Measurements from ENCODE around the gene FXYD6. TPM values are rescaled to one million over a fixed set of nuclear protein-coding genes. Genes with fewer than 3 reads are reported as not detected.

Gene FXYD6
- polyA plus RNA-seq, 2 of the 4 experiments (the other 2 are of a cell fraction) = 0.26 to 0.49 TPM

GRCh38 chr11:117808784-117809183 lies 67.7 kb downstream of the FXYD6 start:
- peak; percentile 53 to 60; a peak in 4 of 6 replicates for ATAC-seq
- FAIRE-seq = no peak
- peaks cover 13% of the 10 kb centered on the region; the same call in 2 of the 3 replicates for H3K4me1 ChIP-seq
- 63% methylated on average over 11 of the region's 12 CpGs for WGBS (ENCODE audit: missing lambda C conversion rate)
- H3K9me3 ChIP-seq = no peaks in the 10 kb centered on the region
- TF ChIP-seq ZC3H11A (IDR thresholded peaks at IDR 0.05) (no peak), HDAC2 (IDR thresholded peaks at IDR 0.05) (no peak), MAZ (IDR thresholded peaks at IDR 0.05; ENCODE audit: borderline replicate concordance, low read depth, low read length) (no peak), RAD21 (conservative IDR thresholded peaks at IDR 0.05 in 1 of 2, IDR thresholded peaks at IDR 0.05 in 1 of 2) (no peak), CEBPB (IDR thresholded peaks at IDR 0.05) (no peak)
- DNase-seq (ENCODE audit: low read depth in 1 of 2, low spot score in 1 of 2) = peak in 1 of 2 experiments; percentile 44
- peak overlapping the region; percentile 83 for H3K4me2 ChIP-seq
- ChIA-PET POLR2A (no interaction called here), CTCF (interaction anchor here (0.7 to 12.8 kb wide), 29 partner anchors 9 to 430 kb away, joined by 3 to 158 read pairs (median 3); no protein-coding TSS in a partner anchor)
- H3K27ac ChIP-seq = peak overlapping the region; percentile 62 to 81
- H3K4me3 ChIP-seq = 0 out of 3 replicates have a peak overlapping the region, but pooled peaks have one; percentile 20

GRCh38 chr11:117807482-117808327 lies 68.8 kb downstream of the FXYD6 start:
- 46% methylated on average over 14 of the region's 22 CpGs for WGBS (ENCODE audit: missing lambda C conversion rate)
- ATAC-seq = peak in 1 of 2 experiments; percentile 57; a peak in 3 of 6 replicates
- H3K4me2 ChIP-seq = no peak overlapping the region
- no peak overlapping the region; a peak in 1 of 6 replicates for H3K27ac ChIP-seq
- no peak for FAIRE-seq
- ChIA-PET CTCF (interaction anchor here (0.7 to 12.8 kb wide), 38 partner anchors 8 to 418 kb away, joined by 3 to 158 read pairs (median 4); partner anchors contain the start of gene FXYD6), POLR2A (no interaction called here)
- DNase-seq (ENCODE audit: low read depth in 1 of 2, low spot score in 1 of 2) = peak; percentile 48 to 54
- H3K4me3 ChIP-seq = no peak overlapping the region
- peak; percentile 54 for TF ChIP-seq SMC3 (IDR thresholded peaks at IDR 0.05)
- no peak for TF ChIP-seq KDM1A (IDR thresholded peaks at IDR 0.05; ENCODE audit: low read depth)
- TF ChIP-seq CTCF (IDR thresholded peaks at IDR 0.05) = peak; percentile 71
- peak; percentile 71 to 76 for TF ChIP-seq RAD21 (conservative IDR thresholded peaks at IDR 0.05 in 1 of 2, IDR thresholded peaks at IDR 0.05 in 1 of 2)
- H3K4me1 ChIP-seq = peaks cover 13% of the 10 kb centered on the region; the same call in 2 of the 3 replicates
- no peaks in the 10 kb centered on the region for H3K9me3 ChIP-seq

GRCh38 chr11:117806846-117807245 lies 69.6 kb downstream of the FXYD6 start:
- WGBS (ENCODE audit: missing lambda C conversion rate) = 92% methylated on average over 5 of the region's 5 CpGs
- DNase-seq (ENCODE audit: low read depth in 1 of 2, low spot score in 1 of 2) (no peak), ATAC-seq (no peak), FAIRE-seq (no peak)
- ChIA-PET POLR2A (no interaction called here), CTCF (interaction anchor here (0.8 to 12.8 kb wide), 24 partner anchors 7 to 417 kb away, joined by 3 to 158 read pairs (median 4); partner anchors contain the start of gene FXYD6)
- Histone ChIP-seq H3K27ac (no peak overlapping the region), H3K4me3 (no peak overlapping the region), H3K4me1 (peaks cover 13% of the 10 kb centered on the region; the same call in 2 of the 3 replicates), H3K4me2 (no peak overlapping the region), H3K9me3 (no peaks in the 10 kb centered on the region)
- TF ChIP-seq RARB (CRISPR knock-in tag; IDR thresholded peaks at IDR 0.05) = no peak
- no peak for TF ChIP-seq JUNB (IDR thresholded peaks at IDR 0.05)
- no peak for TF ChIP-seq ZFP36 (IDR thresholded peaks at IDR 0.05; ENCODE audit: borderline replicate concordance, partially characterized antibody)
- TF ChIP-seq KDM5A (IDR thresholded peaks at IDR 0.05) = no peak
- TF ChIP-seq POLR2A (IDR thresholded peaks at IDR 0.05; ENCODE audit: low read length) = no peak
- TF ChIP-seq CTCF (IDR thresholded peaks at IDR 0.05) = no peak
- TF ChIP-seq RNF2 (IDR thresholded peaks at IDR 0.05; ENCODE audit: borderline replicate concordance, low read depth) = no peak
